ENCODE data around the gene COG2. TPM values are rescaled to one million over a fixed set of nuclear protein-coding genes. Genes with fewer than 3 reads are reported as not detected.

Gene COG2
- total and polyA plus RNA-seq, 2 experiments from 2014 or later = 14.6 to 16.4 TPM

DNA sequence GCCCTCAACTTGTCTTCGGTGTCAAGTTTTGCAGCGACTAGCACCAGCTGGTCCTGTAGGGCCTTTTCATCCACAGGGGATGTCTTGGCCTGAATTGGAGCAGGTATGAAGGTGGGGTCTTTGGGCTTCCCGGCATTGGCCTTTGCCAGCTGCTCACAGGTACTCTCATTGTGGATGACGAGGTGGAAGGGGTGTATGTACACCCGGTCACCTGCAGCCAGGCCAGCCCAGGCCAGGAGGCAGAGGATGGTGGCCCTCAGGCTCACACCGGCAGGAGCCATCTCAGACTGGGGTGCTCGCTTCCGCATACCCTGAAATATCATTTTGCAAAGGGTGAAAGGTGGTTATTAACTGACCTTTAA is 68.2 kb downstream of the COG2 start:
- WGBS, 2 experiments (ENCODE audit: low coverage in 1 of 2, low lambda C conversion rate in 2 of 2, missing lambda C conversion rate in 2 of 2) = 85% methylated on average over 8 of the region's 8 CpGs
- in situ Hi-C loops (cut with MboI) = no loop called here

GRCh38 chr1:230711245-230711644 is 69.0 kb downstream of the COG2 start:
- H3K27me3 ChIP-seq (replicated peaks; ENCODE audit: insufficient read depth) = peaks cover 3% of the 10 kb centered on the region; the same call in 1 of the 2 replicates
- 63 to 67% methylated on average over 3 of the region's 3 CpGs for WGBS, 2 experiments (ENCODE audit: low coverage in 1 of 2, low lambda C conversion rate in 2 of 2, missing lambda C conversion rate in 2 of 2)

More for the DNA sequence above, 68.2 kb downstream of the COG2 start:
- Histone ChIP-seq H2AFZ (no peak overlapping the region), H3K27ac (no peak overlapping the region), H3K36me3 (ENCODE audit: low read depth) (no peaks in the 10 kb centered on the region), H3K9me2 (ENCODE audit: insufficient read depth) (no peaks in the 10 kb centered on the region), H3K27me3 (replicated peaks; ENCODE audit: insufficient read depth) (0 out of 2 replicates have a peak, but pooled peaks cover 3% of the 10 kb centered on the region), H3K4me2 (ENCODE audit: unreplicated experiment) (no peak overlapping the region), H3K4me1 (ENCODE audit: insufficient read depth) (peaks cover 6% of the 10 kb centered on the region), H3K79me2 (ENCODE audit: insufficient read depth) (no peaks in the 10 kb centered on the region), H3K9ac (no peak overlapping the region), H3K4me3 (no peak overlapping the region), H4K20me1 (ENCODE audit: insufficient read depth) (no peaks in the 10 kb centered on the region), H3F3A (ENCODE audit: insufficient read depth) (no peaks in the 10 kb centered on the region), H3K9me3 (ENCODE audit: low read depth) (no peaks in the 10 kb centered on the region)
- no peak for DNase-seq
- TF ChIP-seq EZH2phosphoT487 (IDR thresholded peaks at IDR 0.05; ENCODE audit: insufficient read depth, low read depth) = no peak
- no peak for TF ChIP-seq EZH2 (IDR thresholded peaks at IDR 0.05; ENCODE audit: insufficient read depth, poor library complexity, severe bottlenecking)

DNA sequence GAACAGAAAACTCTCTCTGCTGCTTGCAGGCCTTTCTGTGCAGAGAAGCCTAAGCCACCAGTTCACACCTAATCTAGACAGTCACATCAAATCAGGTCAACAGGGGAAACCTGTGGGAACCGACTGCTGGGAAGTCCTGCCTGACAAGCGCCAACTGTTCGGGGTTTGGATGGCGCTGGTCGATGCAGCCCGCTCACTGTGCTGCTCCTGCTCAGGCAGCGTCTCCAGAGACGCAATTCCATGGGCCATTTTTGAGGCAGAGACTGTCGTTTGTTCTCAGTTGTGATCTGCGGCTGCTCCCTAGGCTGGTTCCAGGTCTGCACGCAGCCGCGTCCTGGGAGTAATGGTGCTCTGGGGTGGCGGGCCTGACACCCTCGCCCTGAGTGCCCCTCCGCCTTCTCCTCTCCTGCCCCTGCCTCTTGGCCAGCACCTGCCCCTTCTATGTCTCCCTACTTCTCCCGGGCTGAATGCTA is 70.2 kb downstream of the COG2 start:
- Histone ChIP-seq H4K20me1 (ENCODE audit: insufficient read depth) (no peaks in the 10 kb centered on the region), H3K9me3 (ENCODE audit: low read depth) (no peaks in the 10 kb centered on the region), H3K9ac (no peak overlapping the region), H3K27me3 (replicated peaks; ENCODE audit: insufficient read depth) (peaks cover 3% of the 10 kb centered on the region; the same call in 1 of the 2 replicates), H3K4me2 (ENCODE audit: unreplicated experiment) (no peak overlapping the region), H3K79me2 (ENCODE audit: insufficient read depth) (no peaks in the 10 kb centered on the region), H3F3A (ENCODE audit: insufficient read depth) (no peaks in the 10 kb centered on the region), H3K4me1 (ENCODE audit: insufficient read depth) (peaks cover 6% of the 10 kb centered on the region), H3K4me3 (no peak overlapping the region), H2AFZ (no peak overlapping the region), H3K27ac (no peak overlapping the region), H3K9me2 (ENCODE audit: insufficient read depth) (no peaks in the 10 kb centered on the region), H3K36me3 (ENCODE audit: low read depth) (no peaks in the 10 kb centered on the region)
- no peak for DNase-seq
- 82 to 85% methylated on average over 14 to 17 of the region's 17 CpGs for WGBS, 2 experiments (ENCODE audit: low coverage in 1 of 2, low lambda C conversion rate in 2 of 2, missing lambda C conversion rate in 2 of 2)
- in situ Hi-C loops (cut with MboI) = no loop called here
- no peak for TF ChIP-seq EZH2phosphoT487 (IDR thresholded peaks at IDR 0.05; ENCODE audit: insufficient read depth, low read depth)
- TF ChIP-seq EZH2 (IDR thresholded peaks at IDR 0.05; ENCODE audit: insufficient read depth, poor library complexity, severe bottlenecking) = no peak

More at GRCh38 chr1:230711245-230711644, 69.0 kb downstream of the COG2 start:
- Histone ChIP-seq H3F3A (ENCODE audit: insufficient read depth) (no peaks in the 10 kb centered on the region), H3K4me3 (no peak overlapping the region), H2AFZ (no peak overlapping the region), H3K4me2 (ENCODE audit: unreplicated experiment) (no peak overlapping the region), H3K36me3 (ENCODE audit: low read depth) (no peaks in the 10 kb centered on the region), H3K9ac (no peak overlapping the region), H3K9me2 (ENCODE audit: insufficient read depth) (no peaks in the 10 kb centered on the region), H3K4me1 (ENCODE audit: insufficient read depth) (peaks cover 6% of the 10 kb centered on the region), H4K20me1 (ENCODE audit: insufficient read depth) (no peaks in the 10 kb centered on the region), H3K79me2 (ENCODE audit: insufficient read depth) (no peaks in the 10 kb centered on the region), H3K27ac (no peak overlapping the region), H3K9me3 (ENCODE audit: low read depth) (no peaks in the 10 kb centered on the region)
- no peak for DNase-seq
- TF ChIP-seq EZH2 (IDR thresholded peaks at IDR 0.05; ENCODE audit: insufficient read depth, poor library complexity, severe bottlenecking) = no peak
- no peak for TF ChIP-seq EZH2phosphoT487 (IDR thresholded peaks at IDR 0.05; ENCODE audit: insufficient read depth, low read depth)
- in situ Hi-C loops (cut with MboI) = no loop called here

DNA sequence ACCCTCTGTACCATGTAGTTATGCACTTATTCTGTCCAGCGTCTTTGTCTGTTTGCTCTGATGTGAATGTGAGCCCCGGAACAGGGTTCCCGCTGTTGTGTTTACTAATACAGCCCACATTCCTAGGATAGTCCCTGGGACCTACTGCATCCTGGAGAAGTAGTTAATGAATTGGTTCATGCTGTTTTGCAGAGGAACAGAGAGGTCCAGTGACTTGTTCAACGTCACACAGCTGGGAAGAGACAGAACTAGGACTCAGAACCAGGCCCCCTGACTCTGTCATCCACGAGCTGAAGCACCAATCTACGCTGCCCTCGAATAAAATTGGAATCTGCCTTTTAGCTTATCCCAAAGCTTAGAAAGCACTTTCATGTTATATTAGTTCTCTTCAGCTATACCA is 70.9 kb downstream of the COG2 start:
- WGBS, 2 experiments (ENCODE audit: low coverage in 1 of 2, low lambda C conversion rate in 2 of 2, missing lambda C conversion rate in 2 of 2) = 62 to 64% methylated on average over 7 of the region's 7 CpGs
- TF ChIP-seq EZH2 (IDR thresholded peaks at IDR 0.05; ENCODE audit: insufficient read depth, poor library complexity, severe bottlenecking) = no peak
- no peak for TF ChIP-seq EZH2phosphoT487 (IDR thresholded peaks at IDR 0.05; ENCODE audit: insufficient read depth, low read depth)
- in situ Hi-C loops (cut with MboI) = no loop called here

More for the DNA sequence above, 70.9 kb downstream of the COG2 start:
- Histone ChIP-seq H3K4me2 (ENCODE audit: unreplicated experiment) (no peak overlapping the region), H3K9me2 (ENCODE audit: insufficient read depth) (no peaks in the 10 kb centered on the region), H3K79me2 (ENCODE audit: insufficient read depth) (no peaks in the 10 kb centered on the region), H3K27me3 (replicated peaks; ENCODE audit: insufficient read depth) (peaks cover 3% of the 10 kb centered on the region; the same call in 1 of the 2 replicates), H2AFZ (no peak overlapping the region), H4K20me1 (ENCODE audit: insufficient read depth) (no peaks in the 10 kb centered on the region), H3K27ac (no peak overlapping the region), H3K4me1 (ENCODE audit: insufficient read depth) (peaks cover 6% of the 10 kb centered on the region), H3K36me3 (ENCODE audit: low read depth) (no peaks in the 10 kb centered on the region), H3F3A (ENCODE audit: insufficient read depth) (no peaks in the 10 kb centered on the region), H3K4me3 (no peak overlapping the region), H3K9me3 (ENCODE audit: low read depth) (no peaks in the 10 kb centered on the region), H3K9ac (no peak overlapping the region)
- no peak for DNase-seq

All from GM23248 (cell line).